ENCODE data around the gene CD151.

- TF ChIP-seq SIN3A (IDR thresholded peaks at IDR 0.05; ENCODE audit: borderline replicate concordance, insufficient read depth, low read length) (no peak), REST (IDR thresholded peaks at IDR 0.05; ENCODE audit: insufficient read depth in 1 of 2, low read depth in 2 of 2, low read length in 2 of 2) (no peak), POLR2AphosphoS5 (IDR thresholded peaks at IDR 0.05; ENCODE audit: low read depth, low read length) (no peak), TAF1 (IDR thresholded peaks at IDR 0.05; ENCODE audit: borderline replicate concordance, insufficient read depth, low read length) (no peak)
These were observed 36.0 kb downstream of the CD151 start for GRCh38 chr11:868802-869201.

Data from PFSK-1 (cell line).